Fibroblast of skin of right quadriceps (primary cell): ENCODE results near the gene SPATA31D4.
"Not testable (repeated sequence)": the region's sequence is repeated elsewhere in the genome, so short reads cannot be mapped to it uniquely, and the experiment has no call there.

Source experiments
- DNase-seq: peaks from one replicate; pipeline ENCODE4 v3.0.0-alpha.2; 2013

The SPATA31D4 gene

DNA sequence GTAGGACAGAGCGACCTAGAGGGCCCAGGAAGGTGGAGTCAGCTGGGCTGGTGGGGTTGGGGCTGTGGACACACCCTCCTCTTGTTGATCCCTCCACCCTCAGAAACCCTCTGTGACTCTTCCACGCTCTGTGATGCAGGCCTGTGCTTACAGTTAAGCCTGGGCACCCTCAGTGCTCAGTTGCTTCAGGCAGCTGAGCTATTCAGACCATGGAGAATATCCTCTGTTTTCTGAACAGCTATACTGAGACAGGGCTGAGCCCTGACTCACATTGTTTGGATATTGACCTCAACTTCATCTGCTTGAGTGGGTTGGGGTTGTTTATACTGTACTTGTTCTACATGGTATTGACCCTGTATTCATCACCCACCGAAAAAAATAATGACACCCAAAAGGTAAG, at the start of gene SPATA31D4:
TSS of gene SPATA31D4 (plus strand) at position 124 of the 400 bp plus-strand sequence. CDS start at position 210, 86 bp downstream.
- not testable (repeated sequence) for DNase-seq

GRCh38 chr9:81878530-81878929, 49.7 kb upstream of the SPATA31D4 start:
- no peak for DNase-seq

DNA sequence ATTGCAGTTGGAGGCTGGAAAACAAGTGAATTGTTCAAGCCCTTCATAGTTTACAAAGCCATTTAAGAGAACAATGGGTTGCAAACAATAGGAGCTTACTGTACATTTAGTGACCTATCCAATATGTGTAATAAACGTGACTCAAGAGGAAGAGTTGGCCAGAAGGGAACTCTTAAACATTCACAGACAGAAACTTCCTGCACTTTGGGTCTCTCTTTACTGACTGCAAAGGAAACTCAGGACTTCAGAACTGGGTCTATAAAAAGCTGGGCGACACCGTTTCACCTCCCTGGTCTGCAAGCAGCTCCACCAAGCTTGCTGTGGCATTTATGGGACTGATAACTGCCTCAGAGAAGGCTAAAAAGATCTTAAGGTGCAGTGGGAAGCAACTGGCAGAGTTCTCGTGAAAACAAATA, 48.7 kb upstream of the SPATA31D4 start:
- DNase-seq = no peak

DNA sequence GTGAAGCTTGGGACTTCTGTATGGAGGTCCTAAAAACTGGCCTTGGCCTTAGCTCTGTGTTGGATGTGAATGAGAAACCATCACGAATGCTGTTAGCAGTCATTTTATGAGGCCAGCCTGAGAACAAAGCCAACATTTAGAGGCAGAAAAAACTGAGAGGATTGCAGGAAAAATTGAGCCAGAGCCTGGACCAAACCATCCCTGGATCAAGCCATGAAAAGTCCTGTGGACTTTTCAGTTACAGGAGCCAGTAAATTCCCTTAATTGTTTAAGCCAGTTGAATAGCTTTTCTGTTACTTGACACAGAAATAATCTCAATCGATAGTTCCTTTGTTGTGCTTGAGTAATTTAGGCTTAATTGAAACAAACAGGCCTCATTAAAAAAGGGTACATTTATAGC, 42.6 kb upstream of the SPATA31D4 start:
- no peak for DNase-seq

- DNase-seq = no peak
Observed at GRCh38 chr9:81886665-81887064, 41.6 kb upstream of the SPATA31D4 start.

GRCh38 chr9:81890104-81890503, 38.1 kb upstream of the SPATA31D4 start:
- no peak for DNase-seq

- no peak for DNase-seq
Observed at GRCh38 chr9:81892440-81892839, 35.8 kb upstream of the SPATA31D4 start.

- no peak for DNase-seq
Observed at GRCh38 chr9:81893929-81894328, 34.3 kb upstream of the SPATA31D4 start.

GRCh38 chr9:81894891-81895290, 33.3 kb upstream of the SPATA31D4 start:
- DNase-seq = no peak

DNA sequence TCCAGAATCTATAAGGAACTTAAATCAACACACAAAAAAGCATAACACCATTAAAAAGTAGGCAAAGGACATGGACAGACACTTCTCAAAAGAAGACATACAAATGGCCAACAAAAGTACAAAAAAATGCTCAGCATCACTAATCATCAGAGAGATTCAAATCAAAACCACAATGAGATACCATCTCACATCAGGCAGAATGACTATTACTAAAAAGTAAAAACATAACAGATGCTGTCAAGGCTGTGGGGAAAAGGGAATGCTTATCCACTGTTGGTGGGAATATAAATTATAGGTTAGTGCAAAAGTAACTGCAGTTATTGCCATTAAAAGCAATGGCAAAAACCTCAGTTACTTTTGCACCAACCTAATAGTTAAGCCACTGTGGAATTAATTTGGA, 32.2 kb upstream of the SPATA31D4 start:
- DNase-seq = peak; percentile 55

DNA sequence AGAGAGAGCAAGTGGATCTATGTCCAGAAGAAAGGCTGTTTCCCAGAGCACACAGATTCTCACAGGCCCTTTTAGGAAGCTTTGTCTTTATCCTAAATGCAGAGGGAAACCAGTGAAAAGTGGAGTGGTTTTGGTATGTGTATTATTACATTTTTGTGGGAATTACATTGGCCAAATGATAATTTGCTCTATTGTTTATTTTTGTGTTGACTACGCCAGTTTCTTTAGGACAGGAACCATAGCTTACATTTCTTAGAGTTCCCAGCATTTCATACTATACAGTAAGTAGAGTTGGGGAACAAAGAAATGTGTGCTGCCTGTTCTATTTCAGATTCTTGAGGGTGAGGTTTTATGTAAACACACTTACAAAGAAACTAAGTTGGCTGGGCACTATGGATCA, 29.4 kb upstream of the SPATA31D4 start:
- DNase-seq = no peak

DNA sequence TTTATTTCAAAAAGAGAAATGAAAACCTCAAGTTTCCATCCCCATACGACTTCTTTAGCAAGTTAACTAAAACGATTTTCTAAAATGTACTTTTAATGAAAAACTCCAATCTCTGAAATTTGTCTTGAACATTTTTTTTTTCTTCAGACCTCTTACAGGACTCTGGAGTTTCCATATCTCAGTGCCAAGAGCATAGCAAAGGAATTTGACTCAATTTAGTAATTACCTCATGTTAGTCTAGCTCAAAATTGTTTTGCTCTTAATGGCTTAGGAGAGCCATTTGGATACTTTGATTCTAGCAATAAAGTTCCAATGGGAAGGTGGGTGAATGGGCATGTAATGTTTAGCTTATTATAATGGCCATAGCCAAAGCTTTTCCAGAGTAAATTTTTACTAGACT, 26.0 kb upstream of the SPATA31D4 start:
- peak; percentile 25 for DNase-seq

DNA sequence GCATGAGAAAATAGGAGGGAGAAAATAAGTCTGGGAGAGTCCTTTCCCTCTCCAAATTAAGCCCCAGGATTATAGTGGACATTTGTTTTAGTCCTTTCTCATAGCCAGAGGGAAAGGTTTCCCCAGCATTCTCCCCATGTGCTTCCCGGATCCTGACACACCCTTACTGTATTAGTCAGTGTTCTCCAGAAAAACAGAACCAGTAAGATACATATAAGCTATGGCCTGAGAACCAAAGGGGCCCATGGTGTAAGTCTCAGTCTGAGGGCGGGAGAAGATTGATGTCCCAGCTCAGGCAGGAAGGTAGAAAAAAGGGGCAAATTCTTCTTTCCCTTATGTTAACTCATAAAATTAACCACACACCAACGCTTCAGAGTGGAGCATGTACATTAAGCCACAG, 25.6 kb upstream of the SPATA31D4 start:
- DNase-seq = peak; percentile 39

- DNase-seq = peak; percentile 78
Observed at GRCh38 chr9:81906671-81907070, 21.6 kb upstream of the SPATA31D4 start.

GRCh38 chr9:81912135-81912534, 16.1 kb upstream of the SPATA31D4 start:
- no peak for DNase-seq

DNA sequence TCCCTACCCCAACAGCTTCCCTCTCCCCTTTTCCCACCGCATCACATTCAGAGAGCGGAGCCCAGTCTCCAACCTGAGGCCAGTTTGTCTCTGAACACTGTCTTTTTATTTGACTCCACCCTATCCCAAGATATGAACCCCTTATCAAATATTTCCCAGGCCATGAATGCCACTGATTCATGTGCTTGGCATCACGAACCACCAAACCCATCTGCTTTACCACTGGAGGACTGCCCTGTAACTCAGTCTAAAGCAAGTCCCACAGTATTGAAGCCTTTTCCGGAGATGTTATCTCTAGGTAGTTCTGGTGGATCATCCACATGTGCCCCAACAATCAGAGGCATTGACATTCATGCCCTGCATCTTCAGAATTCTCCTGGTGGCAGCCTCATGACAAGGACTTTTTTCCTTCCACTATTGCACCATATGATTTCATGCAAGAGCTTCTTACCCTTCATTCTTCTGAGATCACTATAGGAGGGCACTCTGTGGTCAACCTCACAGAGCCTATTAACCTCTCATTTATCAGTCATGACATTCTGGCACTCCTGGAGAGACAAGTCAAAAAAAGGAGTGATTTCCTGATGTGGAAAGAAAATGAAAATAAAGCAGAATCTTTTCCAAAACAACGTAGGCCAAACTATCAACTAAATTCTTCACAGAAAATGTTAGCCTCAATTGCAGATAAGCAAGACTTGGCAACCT, 12.3 kb upstream of the SPATA31D4 start:
- DNase-seq = no peak

DNA sequence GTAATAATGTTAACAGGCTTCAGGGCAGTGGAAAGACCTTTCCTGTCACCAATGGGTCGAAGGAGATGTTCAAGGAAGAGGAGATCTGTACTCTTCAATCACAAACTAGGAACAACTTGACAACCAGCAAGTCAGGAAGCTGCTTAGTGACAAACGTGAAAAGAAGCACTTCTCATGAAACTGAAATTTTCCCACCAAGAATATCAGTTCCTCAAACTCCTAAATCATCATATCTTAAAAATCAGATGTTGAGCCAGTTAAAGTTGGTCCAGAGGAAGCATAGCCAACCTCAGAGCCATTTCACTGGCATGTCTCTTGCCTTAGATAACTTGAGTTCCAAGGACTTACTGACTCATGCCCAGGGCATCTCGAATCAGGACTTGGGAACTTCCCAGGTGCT, 9.7 kb upstream of the SPATA31D4 start:
- not testable (repeated sequence) for DNase-seq

DNA sequence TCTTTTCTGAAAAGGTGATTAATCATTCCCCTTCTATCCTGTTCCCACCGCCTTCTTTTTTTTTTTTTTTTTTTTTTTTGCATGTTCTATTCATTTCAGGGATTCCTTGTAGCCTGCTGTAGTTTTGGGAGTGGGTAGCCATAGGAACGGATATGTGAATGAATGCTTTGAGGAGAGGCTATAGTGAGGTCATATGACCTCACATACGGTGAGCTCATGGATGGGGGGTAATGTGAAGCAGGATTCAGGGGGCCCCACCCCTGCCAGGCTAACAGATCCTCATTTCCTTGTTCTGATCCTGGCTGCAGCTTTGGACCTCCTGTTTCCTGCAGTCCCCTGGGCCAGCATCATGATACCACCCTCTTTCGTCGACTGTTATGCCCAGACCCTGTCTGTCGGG, 1.9 kb downstream of the SPATA31D4 start:
- not testable (repeated sequence) for DNase-seq

DNA sequence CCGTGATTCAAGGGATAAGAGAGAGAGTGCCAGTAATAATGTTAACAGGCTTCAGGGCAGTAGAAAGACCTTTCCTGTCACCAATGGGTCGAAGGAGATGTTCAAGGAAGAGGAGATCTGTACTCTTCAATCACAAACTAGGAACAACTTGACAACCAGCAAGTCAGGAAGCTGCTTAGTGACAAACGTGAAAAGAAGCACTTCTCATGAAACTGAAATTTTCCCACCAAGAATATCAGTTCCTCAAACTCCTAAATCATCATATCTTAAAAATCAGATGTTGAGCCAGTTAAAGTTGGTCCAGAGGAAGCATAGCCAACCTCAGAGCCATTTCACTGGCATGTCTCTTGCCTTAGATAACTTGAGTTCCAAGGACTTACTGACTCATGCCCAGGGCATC, 5.3 kb downstream of the SPATA31D4 start:
- DNase-seq = not testable (repeated sequence)

DNA sequence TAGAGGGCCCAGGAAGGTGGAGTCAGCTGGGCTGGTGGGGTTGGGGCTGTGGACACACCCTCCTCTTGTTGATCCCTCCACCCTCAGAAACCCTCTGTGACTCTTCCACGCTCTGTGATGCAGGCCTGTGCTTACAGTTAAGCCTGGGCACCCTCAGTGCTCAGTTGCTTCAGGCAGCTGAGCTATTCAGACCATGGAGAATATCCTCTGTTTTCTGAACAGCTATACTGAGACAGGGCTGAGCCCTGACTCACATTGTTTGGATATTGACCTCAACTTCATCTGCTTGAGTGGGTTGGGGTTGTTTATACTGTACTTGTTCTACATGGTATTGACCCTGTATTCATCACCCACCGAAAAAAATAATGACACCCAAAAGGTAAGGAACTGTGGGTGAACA, 15.2 kb downstream of the SPATA31D4 start, which contains the start of gene SPATA31D3:
TSS of gene SPATA31D3 (plus strand) at position 108 of the 400 bp plus-strand sequence. CDS start at position 194, 86 bp downstream.
- DNase-seq = not testable (repeated sequence)

- DNase-seq = not testable (repeated sequence)
Observed at GRCh38 chr9:81948650-81949049, 20.4 kb downstream of the SPATA31D4 start.

GRCh38 chr9:81953096-81953495, 24.9 kb downstream of the SPATA31D4 start:
- no peak for DNase-seq

DNA sequence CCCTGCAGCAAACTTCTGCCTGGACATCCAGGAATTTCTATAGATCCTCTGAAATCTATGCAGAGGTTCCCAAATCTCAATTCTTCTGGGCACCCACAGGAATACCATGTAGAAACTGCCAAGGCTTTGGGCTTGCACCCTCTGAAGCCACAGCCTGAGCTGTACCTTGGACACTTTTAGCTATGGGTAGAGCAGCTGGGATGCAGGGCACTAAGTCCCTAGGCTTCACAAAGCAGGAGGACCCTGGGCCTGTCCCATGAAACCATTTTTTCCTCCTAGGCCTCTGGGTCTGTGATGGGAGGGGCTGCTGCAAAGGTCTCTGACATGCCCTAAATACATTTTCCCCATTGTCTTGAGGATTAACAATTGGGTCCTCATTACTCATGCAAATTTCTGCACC, 27.4 kb downstream of the SPATA31D4 start:
- DNase-seq = no peak

- DNase-seq = peak; percentile 57
Observed at GRCh38 chr9:81964218-81965171, 36.3 kb downstream of the SPATA31D4 start.
